GM18508 (cell line): ENCODE measurements around the gene TNIK.

Experiments used
- ATAC-seq: cut with Tn5 transposase; IDR thresholded peaks from one replicate; pipeline ENCODE4 v1.9.1; 2021; ENCODE audit warnings: moderate number of reproducible peaks; ENCODE audit not compliant: insufficient read depth, unreplicated experiment

Gene TNIK

DNA sequence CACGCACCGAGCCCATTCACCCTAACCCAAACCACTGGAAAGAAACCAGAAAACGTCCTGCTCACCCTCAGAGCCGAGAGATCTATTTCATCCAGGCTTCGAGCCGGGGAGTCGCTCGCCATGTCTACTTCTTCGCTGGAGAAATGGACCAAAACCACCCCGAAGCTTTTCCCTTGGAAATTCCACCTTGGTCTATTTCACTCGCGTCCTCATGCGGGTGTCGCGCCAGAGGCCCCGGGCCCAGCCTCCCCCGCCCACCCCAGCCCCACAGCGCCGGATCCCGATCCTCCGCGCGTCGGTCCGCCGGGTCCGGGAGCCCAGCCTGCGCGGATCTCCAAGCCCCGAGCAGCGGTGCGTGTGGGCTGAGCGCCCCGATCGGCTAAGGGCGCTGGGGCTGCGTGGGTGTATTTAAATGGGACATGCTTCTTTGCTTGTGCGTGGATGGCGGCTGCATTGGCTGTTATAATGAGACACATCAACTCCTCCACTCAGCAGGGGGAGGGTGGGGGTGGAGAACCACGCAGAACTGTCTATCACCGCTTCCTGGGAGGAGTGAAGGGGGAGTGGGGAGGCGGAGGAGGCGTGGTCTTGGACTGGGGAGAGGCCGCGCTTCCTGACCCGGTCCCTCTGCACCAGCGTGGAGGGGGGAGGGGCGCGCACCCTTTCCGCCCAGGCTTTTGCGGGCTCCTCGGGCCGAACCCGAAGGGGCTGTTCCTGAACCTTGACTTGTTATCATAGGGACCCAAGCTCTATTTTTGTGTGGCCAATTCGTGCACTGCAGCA, at the start of gene TNIK:
TNIK (minus strand) TSS at position 464 of the 783 bp plus-strand sequence; CDS start at position 122, 342 bp downstream.
- peak; percentile 45 for ATAC-seq

- no peak for ATAC-seq
Measured at GRCh38 chr3:171508676-171509075, 48.5 kb upstream of the TNIK start.

DNA sequence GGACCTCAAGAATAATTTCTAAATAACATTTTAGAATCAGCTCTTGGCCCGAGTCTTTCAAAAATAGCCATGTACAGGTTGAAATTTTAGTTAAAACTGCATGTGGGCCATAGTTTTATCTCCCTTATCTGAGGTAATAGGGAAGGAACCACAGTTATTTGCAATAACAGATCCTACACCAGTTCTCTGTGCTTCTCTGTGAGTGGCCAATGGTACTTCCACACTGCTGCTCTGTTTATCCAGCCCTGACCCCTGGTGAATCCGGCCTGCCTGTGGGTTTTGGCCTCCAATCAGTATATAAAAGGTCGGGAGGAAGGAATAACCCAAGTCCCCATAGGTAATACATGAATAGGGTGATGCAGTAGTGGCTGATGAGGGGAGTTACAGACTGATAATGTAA, 48.0 kb upstream of the TNIK start:
- ATAC-seq = no peak

DNA sequence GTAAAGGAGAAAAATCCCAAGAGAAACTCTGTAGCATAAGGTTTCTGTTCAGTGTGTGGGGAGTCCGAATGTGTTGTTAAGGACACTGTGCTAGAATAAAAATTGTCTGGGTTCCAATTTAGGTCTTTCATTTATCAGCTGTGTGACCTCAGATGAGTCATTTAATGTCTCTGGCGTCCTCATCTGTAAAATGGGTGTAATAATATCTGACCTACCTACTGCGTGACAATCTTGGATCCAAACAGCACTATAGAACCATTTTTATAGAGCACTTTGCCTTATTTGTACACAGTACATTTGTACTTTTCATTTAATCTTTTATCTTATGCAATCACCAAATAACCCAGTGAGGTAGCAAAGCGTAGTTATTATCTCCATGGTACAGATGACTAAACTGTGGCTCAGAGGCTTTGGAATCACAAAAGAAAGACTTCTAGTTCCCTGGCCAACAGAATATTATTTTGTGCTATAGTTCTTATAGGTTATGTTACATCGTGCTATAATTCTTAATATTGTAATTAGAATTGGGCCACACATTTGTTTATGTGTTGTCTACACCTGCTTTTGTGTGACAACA, 46.6 kb upstream of the TNIK start:
- ATAC-seq = no peak

DNA sequence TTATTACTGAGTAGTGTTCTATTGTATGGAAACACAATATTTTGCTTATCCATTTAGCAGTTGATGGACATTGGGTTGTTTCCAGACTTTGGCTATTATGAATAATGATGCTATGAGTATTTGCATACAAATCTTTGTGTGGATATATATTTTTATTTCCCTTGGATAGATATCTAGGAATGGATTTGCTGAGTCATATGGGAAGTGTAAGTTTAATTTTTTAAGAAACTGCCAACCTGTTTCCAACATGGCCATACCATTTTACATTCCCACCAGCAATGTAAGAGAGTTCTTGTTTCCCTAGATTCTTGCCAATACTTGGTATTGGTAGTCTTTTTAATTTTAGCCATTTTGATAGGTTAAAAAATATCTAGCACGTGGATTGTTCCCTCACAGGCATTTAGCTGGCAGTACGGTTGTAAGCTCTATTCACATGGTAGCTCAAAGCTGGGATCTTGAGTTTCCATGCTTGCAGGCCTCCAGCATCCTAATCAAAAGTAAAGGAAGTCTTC, 45.7 kb upstream of the TNIK start:
- ATAC-seq = no peak

GRCh38 chr3:171504376-171504775, 44.2 kb upstream of the TNIK start:
- no peak for ATAC-seq

DNA sequence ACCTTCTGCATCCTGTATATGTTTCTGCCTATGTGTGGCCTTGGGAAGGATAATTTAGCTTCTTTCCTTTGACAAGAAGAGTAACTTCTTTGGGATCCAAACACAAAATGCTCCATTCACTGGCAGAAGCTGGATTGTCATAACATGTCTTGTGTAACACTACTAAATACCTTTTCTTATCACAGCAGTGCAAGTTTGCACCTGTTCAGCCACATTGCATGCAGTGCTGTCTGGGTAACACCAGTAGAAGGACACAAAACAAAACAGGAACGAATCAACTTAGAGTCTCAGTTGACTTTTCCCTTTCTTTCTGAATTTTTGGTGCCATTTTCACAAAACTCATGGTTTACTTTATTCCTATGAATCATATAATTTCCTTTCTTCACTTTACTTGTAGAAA, 43.6 kb upstream of the TNIK start:
- no peak for ATAC-seq

DNA sequence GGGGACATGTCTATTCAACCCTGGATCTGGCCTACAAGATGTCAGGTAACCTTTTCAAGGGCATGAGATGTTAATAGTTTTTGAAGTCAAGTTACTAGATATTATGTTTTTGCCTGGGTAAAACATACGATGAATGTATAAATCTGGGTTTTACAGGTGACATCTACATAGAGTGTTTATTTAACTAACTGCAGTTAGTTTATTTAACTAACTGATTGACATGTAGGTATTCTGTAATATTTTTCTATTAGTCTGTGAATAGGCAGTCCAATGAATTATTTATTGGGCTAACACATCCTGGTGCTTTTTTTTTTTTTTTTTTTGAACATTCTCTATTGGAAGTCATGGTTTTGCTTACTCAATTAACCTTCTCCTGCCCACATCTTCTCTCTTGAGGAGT, 38.7 kb upstream of the TNIK start:
- ATAC-seq = no peak

DNA sequence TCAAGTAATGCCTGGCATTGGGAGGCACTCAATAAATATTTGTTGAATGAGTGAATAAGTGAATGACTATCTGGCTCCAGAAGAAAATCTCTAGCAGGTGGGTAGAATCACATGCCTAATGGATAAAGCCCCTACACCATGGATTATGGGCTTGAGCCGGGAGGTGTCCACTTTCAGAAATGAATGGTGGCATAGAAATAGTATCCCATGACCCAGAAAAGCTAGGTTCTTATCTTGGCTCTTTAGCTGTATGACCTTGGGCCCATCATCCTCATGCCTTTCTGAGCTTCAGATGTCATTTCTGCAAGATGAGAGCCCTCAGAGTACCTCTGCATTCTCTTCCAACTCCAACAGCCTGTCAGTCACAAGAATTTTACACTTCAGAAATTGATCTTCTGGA, 37.3 kb upstream of the TNIK start:
- ATAC-seq = no peak

- no peak for ATAC-seq
Measured at GRCh38 chr3:171495413-171495812, 35.2 kb upstream of the TNIK start.

- ATAC-seq = no peak
Measured at GRCh38 chr3:171494457-171495109, 34.4 kb upstream of the TNIK start.

DNA sequence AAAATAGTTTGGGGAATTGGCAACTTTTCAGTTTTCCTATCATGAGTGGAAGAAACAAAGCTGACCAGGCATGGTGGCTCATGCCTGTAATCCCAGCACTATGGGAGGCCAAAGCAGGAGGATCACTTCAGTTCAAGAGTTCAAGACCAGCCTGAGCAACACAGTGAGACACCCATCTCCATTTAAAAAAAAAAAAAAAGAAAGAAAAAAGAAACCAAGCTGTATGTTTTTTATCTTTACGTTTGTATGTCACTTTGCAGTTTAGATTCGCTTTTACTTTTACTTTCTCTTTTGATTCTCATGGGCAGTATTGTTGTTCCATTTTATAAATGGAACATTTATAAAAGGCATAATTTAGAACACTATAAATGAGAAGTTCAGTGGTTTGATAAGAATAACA, 31.2 kb upstream of the TNIK start:
- no peak for ATAC-seq

DNA sequence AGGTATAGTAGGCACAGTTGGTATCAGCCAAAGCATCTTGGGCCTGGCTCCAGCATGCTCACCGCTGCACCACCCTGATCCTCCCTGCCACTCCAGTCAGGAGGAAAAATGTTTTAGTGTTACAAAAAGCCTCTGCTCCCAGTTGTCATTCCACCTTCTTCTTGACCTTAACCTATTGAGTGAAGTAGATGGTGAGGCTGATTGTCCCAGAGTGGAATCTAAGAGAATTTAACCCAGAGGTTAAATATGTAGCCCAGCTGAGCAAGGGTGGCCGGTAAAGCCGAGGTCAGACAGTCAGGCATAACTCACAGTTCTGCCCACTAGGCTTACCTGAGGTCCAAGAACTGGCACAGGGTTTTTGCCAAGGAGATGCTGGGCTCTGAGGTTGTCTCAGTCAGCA, 30.7 kb upstream of the TNIK start:
- ATAC-seq = no peak

DNA sequence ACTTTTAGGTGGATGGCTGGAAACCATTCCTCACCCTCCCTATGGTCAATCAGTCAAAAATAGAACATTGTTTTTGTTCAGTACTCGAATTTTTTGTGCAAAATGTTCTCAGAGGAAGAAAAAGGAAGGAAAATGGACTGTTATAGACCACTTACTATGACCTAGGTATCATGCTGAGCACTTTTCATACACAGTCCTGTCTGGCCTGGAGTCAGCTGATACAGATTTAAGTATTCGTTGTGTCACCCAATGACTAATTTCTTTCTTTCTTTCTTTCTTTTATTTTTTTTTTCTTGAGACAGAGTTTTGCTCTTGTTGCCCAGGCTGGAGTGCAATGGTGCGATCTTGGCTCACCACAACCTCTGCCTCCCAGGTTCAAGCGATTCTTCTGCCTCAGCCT, 29.1 kb upstream of the TNIK start:
- ATAC-seq = no peak

GRCh38 chr3:171488479-171488878, 28.3 kb upstream of the TNIK start:
- ATAC-seq = no peak

DNA sequence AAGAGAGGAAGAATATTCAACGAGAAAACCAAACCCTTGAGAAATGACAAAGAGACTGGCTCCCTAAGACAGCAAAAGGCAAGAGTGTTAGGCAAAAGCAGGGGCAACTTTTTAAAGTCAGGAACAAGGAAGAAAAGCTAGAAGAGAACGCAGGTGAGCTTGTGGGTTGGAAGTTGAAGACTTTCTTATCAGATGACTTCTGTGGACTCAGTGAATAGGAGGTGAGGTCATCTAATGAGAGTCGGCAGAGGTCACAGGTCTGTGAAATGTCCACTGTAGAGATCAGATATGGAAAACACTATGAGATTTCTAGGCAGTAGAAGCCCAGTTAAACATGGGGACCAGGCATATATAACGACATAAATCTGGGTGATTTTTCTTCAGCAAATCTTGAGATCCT, 27.2 kb upstream of the TNIK start:
- no peak for ATAC-seq

GRCh38 chr3:171485338-171485737, 25.1 kb upstream of the TNIK start:
- no peak for ATAC-seq

DNA sequence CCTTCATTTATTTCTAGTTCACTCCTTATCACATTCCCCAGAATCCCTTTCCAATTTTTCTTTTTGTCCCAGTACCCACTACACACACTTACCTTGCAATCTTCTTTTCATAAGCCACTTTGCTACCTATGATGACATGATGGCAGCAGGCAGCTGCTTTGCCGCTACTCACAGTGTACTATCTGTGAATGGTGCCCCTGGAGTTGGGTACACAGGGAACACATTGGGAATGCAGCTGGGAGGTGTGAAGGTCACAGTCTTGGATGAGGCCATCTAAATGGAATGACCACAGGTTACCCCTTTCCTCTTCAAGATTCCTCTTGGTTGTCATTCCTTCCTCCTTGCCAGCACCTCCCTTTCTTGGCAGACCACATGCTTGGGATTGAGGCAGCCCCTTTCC, 20.8 kb upstream of the TNIK start:
- ATAC-seq = no peak

GRCh38 chr3:171480526-171480925, 20.3 kb upstream of the TNIK start:
- ATAC-seq = peak; percentile 74

GRCh38 chr3:171476532-171477102, 16.4 kb upstream of the TNIK start:
- ATAC-seq = no peak

- ATAC-seq = no peak
Measured at GRCh38 chr3:171472552-171472951, 12.3 kb upstream of the TNIK start.
